ENCODE data around the gene ADRA1B.

DNA sequence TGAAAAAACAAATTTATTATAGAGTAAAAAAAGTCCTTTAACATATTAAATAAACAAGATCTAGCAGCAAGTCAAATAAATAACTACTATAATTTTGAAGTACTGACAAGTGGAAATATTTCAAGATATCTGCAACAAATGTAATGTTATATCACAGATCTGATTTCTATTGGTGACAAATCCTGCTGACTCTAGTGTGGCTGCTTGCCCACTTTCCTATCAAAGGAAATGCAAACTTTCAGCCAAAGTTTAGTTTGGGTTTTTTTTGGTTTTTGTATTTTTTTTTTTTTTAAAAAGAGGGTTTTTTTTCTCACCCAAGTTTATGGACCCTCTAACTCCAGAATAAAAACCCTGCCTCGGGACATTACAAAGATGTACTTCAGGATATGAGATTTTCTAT lies 12.9 kb downstream of the ADRA1B start:
- TF ChIP-seq, protein P1, sequence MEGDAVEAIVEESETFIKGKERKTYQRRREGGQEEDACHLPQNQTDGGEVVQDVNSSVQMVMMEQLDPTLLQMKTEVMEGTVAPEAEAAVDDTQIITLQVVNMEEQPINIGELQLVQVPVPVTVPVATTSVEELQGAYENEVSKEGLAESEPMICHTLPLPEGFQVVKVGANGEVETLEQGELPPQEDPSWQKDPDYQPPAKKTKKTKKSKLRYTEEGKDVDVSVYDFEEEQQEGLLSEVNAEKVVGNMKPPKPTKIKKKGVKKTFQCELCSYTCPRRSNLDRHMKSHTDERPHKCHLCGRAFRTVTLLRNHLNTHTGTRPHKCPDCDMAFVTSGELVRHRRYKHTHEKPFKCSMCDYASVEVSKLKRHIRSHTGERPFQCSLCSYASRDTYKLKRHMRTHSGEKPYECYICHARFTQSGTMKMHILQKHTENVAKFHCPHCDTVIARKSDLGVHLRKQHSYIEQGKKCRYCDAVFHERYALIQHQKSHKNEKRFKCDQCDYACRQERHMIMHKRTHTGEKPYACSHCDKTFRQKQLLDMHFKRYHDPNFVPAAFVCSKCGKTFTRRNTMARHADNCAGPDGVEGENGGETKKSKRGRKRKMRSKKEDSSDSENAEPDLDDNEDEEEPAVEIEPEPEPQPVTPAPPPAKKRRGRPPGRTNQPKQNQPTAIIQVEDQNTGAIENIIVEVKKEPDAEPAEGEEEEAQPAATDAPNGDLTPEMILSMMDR (IDR thresholded peaks at IDR 0.05), result no peak
- TF ChIP-seq POLR2A (IDR thresholded peaks at IDR 0.05), result no peak
- no peak for TF ChIP-seq EP300 (IDR thresholded peaks at IDR 0.05)

Measured in ovary (tissue), 3 donors.